Prostate gland (tissue), 2 donors: ENCODE results near the gene MYO7B. TPM values are rescaled to one million over a fixed set of nuclear protein-coding genes. Genes with fewer than 3 reads are reported as not detected.

Experiments
- DNase-seq: peaks from one replicate; pipeline ENCODE4 v3.0.0-alpha.2; 2019; ENCODE audit warnings: low spot score
- H3K27ac ChIP-seq, 2 donors: fragments of 200-600 bp; sonication (generic); 2 replicates each; pipeline ENCODE4 v1.5.1; 2017 to 2019
- H3K27me3 ChIP-seq: fragments of 200-600 bp; sonication (generic); replicated peaks from 2 replicates; pipeline ENCODE4 v1.5.1; 2019; ENCODE audit not compliant: insufficient read depth
- H3K36me3 ChIP-seq, 2 donors: fragments of 200-600 bp; sonication (generic); 1 replicate in 1 of 2; 2 replicates in 1 of 2; pipeline versions ENCODE4 v1.5.1 to v1.8.1; 2017 to 2019
- H3K4me1 ChIP-seq: fragments of 200-600 bp; sonication (generic); replicated peaks from 2 replicates; pipeline ENCODE4 v1.5.1; 2019
- H3K4me3 ChIP-seq, 2 donors: fragments of 200-600 bp; sonication (generic); 2 replicates each; pipeline ENCODE4 v1.5.1; 2017 to 2019
- H3K9me3 ChIP-seq: fragments of 200-600 bp; sonication (generic); 2 replicates; pipeline ENCODE4 v1.5.1; 2017
- CTCF ChIP-seq, 4 experiments: fragments of 200-600 bp in 2 of 4; fragments of 450-650 bp in 2 of 4; sonication (generic) in 2 of 4; IDR thresholded peaks; 1 replicate in 3 of 4; 2 replicates in 1 of 4; pipeline ENCODE4 v1.5.1; 2016 to 2019; ENCODE audit warnings: antibody characterized with exemption in 4 of 4, mild to moderate bottlenecking in 2 of 4, moderate library complexity in 2 of 4
- POLR2A ChIP-seq: fragments of 450-650 bp; IDR thresholded peaks from one replicate; pipeline ENCODE4 v1.6.1; 2016; ENCODE audit warnings: antibody characterized with exemption, mild to moderate bottlenecking
- POLR2AphosphoS5 ChIP-seq: sonication (generic); formaldehyde crosslinking; IDR thresholded peaks from one replicate; pipeline ENCODE4 v1.6.1; 2017; ENCODE audit warnings: antibody characterized with exemption
- WGBS: methylation state at CpG from one replicate; pipeline ENCODE4 v1.1.5; 2018; 5-methylcytosine and 5-hydroxymethylcytosine counted together
- intact Hi-C: fragments of 100-400 bp; cut with DNase I; formaldehyde crosslinking; loops from one replicate; pipeline ENCODE4 v1.14.2; 2022
- total RNA-seq, 2 donors: library from RNA; depleted of rRNA; stranded (reverse); fragments of >200 nt; gene quantifications; one replicate each; pipeline ENCODE4 v1.1.0, GENCODE V29; 2016

The MYO7B gene
- total RNA-seq, 2 donors from 2014 or later, result 1.4 TPM; not detected in 1

DNA sequence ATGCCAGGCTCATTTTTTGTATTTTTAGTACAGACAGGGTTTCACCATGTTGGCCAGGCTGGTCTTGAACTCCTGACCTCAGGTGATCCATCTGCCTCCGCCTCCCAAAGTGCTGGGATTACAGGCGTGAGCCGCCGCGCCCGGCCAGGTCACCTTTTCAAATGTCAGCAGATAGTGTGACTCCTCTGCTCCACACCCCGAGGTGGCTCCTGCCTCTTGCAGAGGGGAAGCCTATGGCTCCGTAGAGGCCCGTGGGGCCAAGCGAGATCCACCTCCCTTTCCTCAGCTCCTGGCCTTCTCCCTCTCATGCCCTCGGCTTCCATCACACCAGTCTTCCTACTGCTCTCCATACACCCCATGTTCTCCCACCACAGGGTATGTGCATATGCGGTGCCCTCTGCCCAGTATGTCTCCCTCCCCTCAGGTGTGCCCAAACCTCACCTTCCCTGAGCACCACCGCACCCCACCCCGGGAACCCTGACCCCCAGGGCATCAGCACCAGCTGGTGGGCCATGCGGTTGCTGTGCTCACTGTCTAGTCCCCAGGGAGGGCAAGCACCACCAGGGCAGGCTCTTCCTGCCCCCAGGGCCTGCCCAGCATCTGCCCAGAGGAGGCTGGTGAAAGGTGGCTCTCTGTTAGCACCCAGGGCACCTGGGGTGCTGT is 121.2 kb downstream of the MYO7B start:
- no peak for DNase-seq
- 89% methylated on average over 15 of the region's 15 CpGs for WGBS
- Histone ChIP-seq H3K27ac (no peak overlapping the region), H3K4me1 (no peaks in the 10 kb centered on the region), H3K4me3 (no peak overlapping the region), H3K9me3 (no peaks in the 10 kb centered on the region), H3K36me3 (no peaks in the 10 kb centered on the region), H3K27me3 (no peaks in the 10 kb centered on the region)
- TF ChIP-seq CTCF (IDR thresholded peaks at IDR 0.05) (no peak), POLR2A (no peak), POLR2AphosphoS5 (no peak)
- intact Hi-C loops, result no loop called here

DNA sequence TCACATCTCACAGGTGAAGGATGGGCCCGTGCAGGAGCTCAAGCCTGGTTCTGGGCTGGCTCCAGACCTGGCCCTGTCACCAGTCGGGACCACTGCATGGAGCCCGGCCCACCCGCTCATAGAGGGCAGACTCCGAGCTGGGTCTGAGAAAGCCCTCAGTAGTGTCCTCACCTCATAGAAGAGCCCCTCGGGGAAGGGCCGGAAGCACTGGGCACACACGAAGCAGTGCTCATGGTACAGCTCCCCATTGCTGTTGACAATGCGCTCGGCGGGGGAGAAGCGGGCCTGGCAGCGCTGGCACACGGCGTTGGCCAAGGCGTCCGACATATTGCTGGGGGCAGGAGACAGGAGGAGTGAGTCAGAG is 121.7 kb downstream of the MYO7B start:
- intact Hi-C loops, result no loop called here
- 85% methylated on average over 17 of the region's 17 CpGs for WGBS
- no peak for DNase-seq
- no peak overlapping the region for H3K4me3 ChIP-seq
- TF ChIP-seq POLR2A, result no peak
- no peaks in the 10 kb centered on the region for H3K4me1 ChIP-seq
- H3K9me3 ChIP-seq, result no peaks in the 10 kb centered on the region
- no peaks in the 10 kb centered on the region for H3K27me3 ChIP-seq
- H3K27ac ChIP-seq, result no peak overlapping the region
- H3K36me3 ChIP-seq, result no peaks in the 10 kb centered on the region

DNA sequence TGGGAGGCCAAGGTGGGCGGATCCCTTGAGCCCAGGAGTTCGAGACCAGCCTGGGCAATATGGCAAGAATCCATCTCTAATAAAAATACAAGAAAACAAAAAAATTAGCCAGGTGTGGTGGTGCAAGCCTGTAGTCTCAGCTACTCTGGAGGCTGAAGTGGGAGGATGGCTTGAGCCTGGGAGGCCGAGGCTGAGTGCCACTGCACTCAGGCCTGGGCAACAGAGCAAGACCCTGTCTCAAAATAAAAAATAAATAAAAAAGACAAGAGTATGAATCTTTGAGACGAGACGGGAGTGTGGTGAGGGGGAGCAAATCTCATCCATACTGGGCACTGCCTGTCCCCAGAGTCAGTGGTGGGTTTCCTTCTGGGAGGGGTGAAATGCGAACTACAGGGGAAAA is 122.7 kb downstream of the MYO7B start:
- 84% methylated on average over 6 of the region's 6 CpGs for WGBS
- intact Hi-C loops, result no loop called here

GRCh38 chr2:127658641-127659407 is 123.3 kb downstream of the MYO7B start:
- no peaks in the 10 kb centered on the region for H3K9me3 ChIP-seq
- no peak overlapping the region for H3K4me3 ChIP-seq
- no peak for DNase-seq
- intact Hi-C loops, result no loop called here
- no peak for TF ChIP-seq POLR2A
- TF ChIP-seq POLR2AphosphoS5, result no peak
- TF ChIP-seq CTCF (IDR thresholded peaks at IDR 0.05), result no peak
- H3K27me3 ChIP-seq, result peaks cover 2% of the 10 kb centered on the region
- H3K36me3 ChIP-seq, result no peaks in the 10 kb centered on the region
- 73% methylated on average over 17 of the region's 20 CpGs for WGBS
- no peaks in the 10 kb centered on the region for H3K4me1 ChIP-seq
- peak overlapping the region in 1 of 2 donors; percentile 13 for H3K27ac ChIP-seq

More for the DNA sequence above, 122.7 kb downstream of the MYO7B start:
- no peak overlapping the region for H3K27ac ChIP-seq
- H3K9me3 ChIP-seq, result no peaks in the 10 kb centered on the region
- no peak for DNase-seq
- no peaks in the 10 kb centered on the region for H3K4me1 ChIP-seq
- TF ChIP-seq POLR2A (no peak), POLR2AphosphoS5 (no peak), CTCF (IDR thresholded peaks at IDR 0.05) (no peak)
- no peaks in the 10 kb centered on the region for H3K36me3 ChIP-seq
- no peaks in the 10 kb centered on the region for H3K27me3 ChIP-seq
- no peak overlapping the region for H3K4me3 ChIP-seq

DNA sequence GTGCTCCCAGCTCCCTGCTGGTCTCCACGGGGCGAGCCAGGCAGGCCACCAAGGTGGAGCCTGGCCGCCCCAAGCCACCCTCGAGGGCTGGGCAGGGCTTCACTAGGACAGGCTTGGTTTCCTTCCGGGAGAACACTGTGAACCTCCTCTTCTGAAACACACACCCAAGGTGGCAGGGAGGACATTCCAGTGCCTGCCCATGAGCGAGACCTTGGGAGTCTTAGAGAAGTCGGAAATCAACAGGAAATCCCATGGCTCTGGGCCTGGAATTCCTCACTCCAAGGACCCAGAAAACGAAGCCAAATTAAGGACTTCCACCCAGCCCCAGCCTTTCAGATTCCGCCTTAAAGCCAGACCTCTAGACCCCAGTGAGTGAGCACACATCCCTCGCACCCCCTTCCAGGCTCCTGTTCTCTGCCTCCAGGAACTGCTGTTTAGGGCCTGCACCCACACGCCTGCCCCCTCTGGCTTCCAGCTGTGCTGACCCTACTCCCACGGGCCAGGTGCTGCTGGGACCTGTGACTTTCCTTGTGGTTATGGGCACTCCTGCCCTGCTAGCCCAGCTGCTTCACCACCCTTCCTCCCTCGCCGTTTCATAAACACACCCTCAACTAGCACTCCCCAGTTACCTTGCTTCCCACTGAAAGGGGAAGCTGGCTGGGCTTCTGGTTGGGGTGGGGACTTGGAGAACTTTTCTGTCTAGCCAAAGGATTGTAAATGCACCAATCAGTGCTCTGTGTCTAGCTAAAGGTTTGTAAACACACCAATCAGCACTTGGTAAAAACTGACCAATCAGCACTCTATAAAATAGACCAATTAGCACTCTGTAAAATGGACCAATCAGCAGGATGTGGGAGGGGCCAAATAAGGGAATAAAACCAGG is 124.2 kb downstream of the MYO7B start:
- no peaks in the 10 kb centered on the region for H3K36me3 ChIP-seq
- intact Hi-C loops, result no loop called here
- no peaks in the 10 kb centered on the region for H3K9me3 ChIP-seq
- WGBS, result 66% methylated on average over 14 of the region's 14 CpGs
- peak overlapping the region in 1 of 2 donors; percentile 13 for H3K27ac ChIP-seq
- TF ChIP-seq POLR2AphosphoS5, result peak; percentile 26
- no peak for TF ChIP-seq POLR2A
- DNase-seq, result no peak
- no peaks in the 10 kb centered on the region for H3K4me1 ChIP-seq
- H3K27me3 ChIP-seq, result peaks cover 2% of the 10 kb centered on the region
- no peak overlapping the region for H3K4me3 ChIP-seq
